ENCODE data around the gene SEMA6B. TPM values are rescaled to one million over a fixed set of nuclear protein-coding genes. Genes with fewer than 3 reads are reported as not detected.
A peak's percentile ranks its signal among the peaks of the same experiment; 100 is the strongest.

SEMA6B gene
- total and polyA plus RNA-seq, 2 of the 8 experiments (the other 6 are each of a cell fraction or from before 2014, with no cell fraction given) = 31.3 to 54.4 TPM

DNA sequence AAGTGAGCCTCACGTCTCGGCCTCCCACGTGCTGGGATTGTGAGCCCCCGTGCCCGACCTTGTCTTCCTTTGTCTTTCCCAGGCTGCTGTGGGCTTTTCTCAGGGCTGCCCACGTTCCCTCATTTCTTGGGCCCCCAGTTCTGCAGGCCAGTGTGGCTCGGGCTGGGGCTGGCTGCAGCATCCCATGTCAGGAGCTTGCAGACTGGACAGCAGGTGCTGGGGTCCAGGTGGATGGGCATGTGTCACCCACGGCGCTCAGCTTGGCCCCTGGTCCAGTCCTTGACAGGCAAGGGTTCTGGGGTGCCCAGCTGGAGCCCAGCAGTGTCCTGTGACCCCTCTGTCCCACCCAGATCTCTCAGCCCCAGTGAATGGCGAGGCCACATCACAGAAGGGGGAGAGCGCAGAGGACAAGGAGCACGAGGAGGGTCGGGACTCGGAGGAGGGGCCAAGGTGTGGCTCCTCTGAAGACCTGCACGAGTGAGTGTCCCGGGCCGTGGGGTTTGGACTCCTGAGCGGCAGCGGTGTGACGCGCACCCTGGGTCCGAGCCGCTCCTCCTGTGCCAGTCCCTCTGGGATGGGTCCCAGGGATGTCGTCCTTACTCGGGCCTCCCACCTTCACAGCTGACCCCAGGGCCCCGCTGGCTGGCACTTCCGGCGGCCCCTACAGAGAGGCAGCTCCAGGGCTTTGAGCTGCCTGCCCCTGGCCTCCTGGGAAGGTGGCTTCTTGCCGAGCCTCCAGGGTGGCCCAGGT is 58.5 kb downstream of the SEMA6B start:
- Histone ChIP-seq H3K27me3 (replicated peaks in 1 of 4; ENCODE audit: control insufficient read depth in 3 of 4, extremely low read depth in 1 of 4, insufficient read depth in 3 of 4, low read length in 3 of 4) (peaks cover 0 to 3% (median 0%) of the 10 kb centered on the region in 4 experiments; a peak in 1 of 7 replicates), H3K79me2 (ENCODE audit: control insufficient read depth in 1 of 2, insufficient read depth in 2 of 2, low read length in 2 of 2) (no peaks in the 10 kb centered on the region), H4K91ac (replicated peaks; ENCODE audit: insufficient read length, low read length) (no peak overlapping the region), H2BK20ac (ENCODE audit: low read length) (no peak overlapping the region), H3K36me3 (ENCODE audit: control insufficient read depth in 2 of 4, insufficient read depth in 4 of 4, low read length in 3 of 4) (peaks cover 12 to 63% (median 27%) of the 10 kb centered on the region in 4 experiments), H4K20me1 (replicated peaks in 1 of 2; ENCODE audit: control insufficient read depth in 1 of 2, insufficient read depth in 2 of 2, low read length in 2 of 2) (peaks cover 6 to 22% of the 10 kb centered on the region in 2 experiments), H2BK5ac (ENCODE audit: low read depth, low read length) (no peak overlapping the region), H3K27ac (ENCODE audit: low read depth, low read length) (no peak overlapping the region), H3K23ac (ENCODE audit: insufficient read length) (no peak overlapping the region), H3K4me1 (replicated peaks in 1 of 4; ENCODE audit: control insufficient read depth in 3 of 4, insufficient read depth in 4 of 4, low read length in 3 of 4) (no peaks in the 10 kb centered on the region), H4K5ac (ENCODE audit: insufficient read length, low read depth, low read length) (no peak overlapping the region), H3K4me3 (ENCODE audit: extremely low read depth in 1 of 4, insufficient read depth in 2 of 4, low read depth in 3 of 4, low read length in 4 of 4) (no peak overlapping the region), H3K4me2 (ENCODE audit: insufficient read depth in 1 of 2, low read depth in 2 of 2, low read length in 2 of 2) (no peak overlapping the region), H2AK5ac (ENCODE audit: low read depth, low read length) (no peak overlapping the region), H3K9me3 (ENCODE audit: insufficient read depth in 2 of 2, low read depth in 1 of 2, low read length in 1 of 2) (no peaks in the 10 kb centered on the region), H3K56ac (replicated peaks; ENCODE audit: insufficient read length, low read depth, low read length) (no peak overlapping the region), H3K4ac (replicated peaks; ENCODE audit: insufficient read length, low read depth, low read length) (no peak overlapping the region), H3K79me1 (ENCODE audit: low read depth, low read length) (no peaks in the 10 kb centered on the region), H2BK120ac (replicated peaks; ENCODE audit: low read depth, low read length) (no peak overlapping the region), H3K18ac (ENCODE audit: extremely low read depth, low read length) (no peak overlapping the region), H2AFZ (ENCODE audit: low read length) (no peak overlapping the region), H3K14ac (ENCODE audit: insufficient read length) (no peak overlapping the region), H2BK15ac (ENCODE audit: low read length) (no peak overlapping the region), H3K9ac (replicated peaks in 1 of 4; ENCODE audit: extremely low read depth in 1 of 4, low read depth in 3 of 4, low read length in 3 of 4) (no peak overlapping the region), H2BK12ac (ENCODE audit: low read depth, low read length) (no peak overlapping the region), H3K23me2 (ENCODE audit: low read depth, low read length) (no peaks in the 10 kb centered on the region), H4K8ac (ENCODE audit: extremely low read depth, insufficient read depth, low read length) (0 out of 2 replicates have a peak overlapping the region, but pooled peaks have one; percentile 5)
- DNase-seq (ENCODE audit: low read depth in 1 of 2, low spot score in 2 of 2) = no peak
- WGBS, 2 experiments (ENCODE audit: extremely low coverage in 1 of 2, insufficient coverage in 1 of 2, insufficient read length in 1 of 2, insufficient replicate concordance in 2 of 2, low coverage in 1 of 2, low lambda C conversion rate in 2 of 2, missing lambda C conversion rate in 1 of 2) = 95% methylated on average over 29 of the region's 29 CpGs; no CpG with 5 or more reads in 1 of the 2 experiments
- no peak for FAIRE-seq
- TF ChIP-seq PHF8 (conservative IDR thresholded peaks at IDR 0.05; ENCODE audit: low read depth, low read length) = no peak
- no peak for TF ChIP-seq NRF1 (IDR thresholded peaks at IDR 0.05; ENCODE audit: low read depth, low read length)
- ChIA-PET CTCF (ENCODE audit: partially characterized antibody) (interaction anchor here (0.6 to 2.3 kb wide), 5 partner anchors 16 to 67 kb away, joined by 3 to 9 read pairs (median 3); no protein-coding TSS in a partner anchor), POLR2A (ENCODE audit: partially characterized antibody) (interaction anchor here (0.6 to 4.1 kb wide), 6 partner anchors 8 to 53 kb away, joined by 3 to 15 read pairs (median 4); no protein-coding TSS in a partner anchor)

Data from H1 (cell line).